ENCODE data around the gene CFAP43.
"Not testable (repeated sequence)": the region's sequence is repeated elsewhere in the genome, so short reads cannot be mapped to it uniquely, and the experiment has no call there.

Gene CFAP43

GRCh38 chr10:104255311-104255981 lies 23.3 kb upstream of the CFAP43 start:
- no peak for DNase-seq

- no peak for DNase-seq
These were observed 22.5 kb upstream of the CFAP43 start, which contains the start of gene GSTO1 for GRCh38 chr10:104254493-104255310. TSS of gene GSTO1 (plus strand) at chr10:104254892. CDS start at chr10:104254929, 37 bp downstream.

GRCh38 chr10:104253606-104254410 lies 21.6 kb upstream of the CFAP43 start:
- no peak for DNase-seq

GRCh38 chr10:104253106-104253505 lies 20.9 kb upstream of the CFAP43 start:
- DNase-seq, result no peak

- no peak for DNase-seq
These were observed 20.2 kb upstream of the CFAP43 start for GRCh38 chr10:104252368-104252767.

GRCh38 chr10:104251443-104251842 lies 19.3 kb upstream of the CFAP43 start:
- DNase-seq, result no peak

- DNase-seq, result no peak
These were observed 18.2 kb upstream of the CFAP43 start for GRCh38 chr10:104250371-104250770.

- DNase-seq, result not testable (repeated sequence)
These were observed 16.8 kb upstream of the CFAP43 start for GRCh38 chr10:104248931-104249330.

GRCh38 chr10:104247513-104248146 lies 15.5 kb upstream of the CFAP43 start:
- DNase-seq, result no peak

GRCh38 chr10:104246976-104247375 lies 14.8 kb upstream of the CFAP43 start:
- DNase-seq, result no peak

- no peak for DNase-seq
These were observed 13.0 kb upstream of the CFAP43 start for GRCh38 chr10:104245066-104245632.

- no peak for DNase-seq
These were observed 11.3 kb upstream of the CFAP43 start for GRCh38 chr10:104243512-104243911.

- not testable (repeated sequence) for DNase-seq
These were observed 10.8 kb upstream of the CFAP43 start for GRCh38 chr10:104243009-104243408.

GRCh38 chr10:104242545-104242944 lies 10.4 kb upstream of the CFAP43 start:
- no peak for DNase-seq

- DNase-seq, result no peak
These were observed 7.9 kb upstream of the CFAP43 start for GRCh38 chr10:104240078-104240477.

GRCh38 chr10:104235801-104236200 lies 3.6 kb upstream of the CFAP43 start:
- DNase-seq, result no peak

GRCh38 chr10:104234934-104235333 lies 2.8 kb upstream of the CFAP43 start:
- no peak for DNase-seq

GRCh38 chr10:104233817-104234216 lies 1.7 kb upstream of the CFAP43 start:
- DNase-seq, result no peak

- no peak for DNase-seq
These were observed 494 bp upstream of the CFAP43 start for GRCh38 chr10:104232613-104233102.

- no peak for DNase-seq
These were observed 1.7 kb downstream of the CFAP43 start for GRCh38 chr10:104230490-104230889.

GRCh38 chr10:104223304-104223703 lies 8.9 kb downstream of the CFAP43 start:
- DNase-seq, result no peak

- DNase-seq, result no peak
These were observed 11.6 kb downstream of the CFAP43 start for GRCh38 chr10:104220522-104220921.

All from NCI-H1105 treated with DMSO at 0.1 percent for 48 hours (cell line).